GM19467 (cell line): Measurements from ENCODE around the gene NDP.
"Not testable (repeated sequence)": the region's sequence is repeated elsewhere in the genome, so short reads cannot be mapped to it uniquely, and the experiment has no call there.

ENCODE experiments used
- ATAC-seq: cut with Tn5 transposase; IDR thresholded peaks from one replicate; pipeline ENCODE4 v1.9.1; 2021; ENCODE audit warnings: mild to moderate bottlenecking, moderate library complexity; ENCODE audit not compliant: unreplicated experiment

Gene NDP

GRCh38 chrX:43971966-43972961 is 926 bp downstream of the NDP start:
- ATAC-seq: no peak

GRCh38 chrX:43970528-43970927 is 2.7 kb downstream of the NDP start:
- no peak for ATAC-seq

GRCh38 chrX:43969504-43970501 is 3.4 kb downstream of the NDP start:
- ATAC-seq: no peak

- no peak for ATAC-seq
These were observed 4.8 kb downstream of the NDP start for GRCh38 chrX:43968359-43968781.

- ATAC-seq: no peak
These were observed 8.3 kb downstream of the NDP start for GRCh38 chrX:43964936-43965335.

GRCh38 chrX:43963726-43964125 is 9.5 kb downstream of the NDP start:
- no peak for ATAC-seq

- no peak for ATAC-seq
These were observed 10.6 kb downstream of the NDP start for GRCh38 chrX:43962636-43963035.

- ATAC-seq: no peak
These were observed 11.5 kb downstream of the NDP start for GRCh38 chrX:43961699-43962098.

GRCh38 chrX:43958529-43958928 is 14.7 kb downstream of the NDP start:
- peak; percentile 73 for ATAC-seq

- ATAC-seq: no peak
These were observed 17.2 kb downstream of the NDP start for GRCh38 chrX:43956034-43956433.

- ATAC-seq: no peak
These were observed 20.0 kb downstream of the NDP start for GRCh38 chrX:43953218-43953617.

- no peak for ATAC-seq
These were observed 23.5 kb downstream of the NDP start for GRCh38 chrX:43949669-43950068.

- no peak for ATAC-seq
These were observed 32.2 kb downstream of the NDP start for GRCh38 chrX:43940816-43941474.

GRCh38 chrX:43939187-43939926 is 33.8 kb downstream of the NDP start:
- no peak for ATAC-seq

GRCh38 chrX:43922032-43922431 is 51.2 kb downstream of the NDP start:
- ATAC-seq: not testable (repeated sequence)

GRCh38 chrX:43910772-43911171 is 62.4 kb downstream of the NDP start:
- not testable (repeated sequence) for ATAC-seq

- no peak for ATAC-seq
These were observed 63.2 kb downstream of the NDP start for GRCh38 chrX:43910012-43910411.

- ATAC-seq: no peak
These were observed 64.0 kb downstream of the NDP start for GRCh38 chrX:43909141-43909540.

- no peak for ATAC-seq
These were observed 73.0 kb downstream of the NDP start for GRCh38 chrX:43899878-43900815.
